Measurements from ENCODE around the gene NR2F6.

DNA sequence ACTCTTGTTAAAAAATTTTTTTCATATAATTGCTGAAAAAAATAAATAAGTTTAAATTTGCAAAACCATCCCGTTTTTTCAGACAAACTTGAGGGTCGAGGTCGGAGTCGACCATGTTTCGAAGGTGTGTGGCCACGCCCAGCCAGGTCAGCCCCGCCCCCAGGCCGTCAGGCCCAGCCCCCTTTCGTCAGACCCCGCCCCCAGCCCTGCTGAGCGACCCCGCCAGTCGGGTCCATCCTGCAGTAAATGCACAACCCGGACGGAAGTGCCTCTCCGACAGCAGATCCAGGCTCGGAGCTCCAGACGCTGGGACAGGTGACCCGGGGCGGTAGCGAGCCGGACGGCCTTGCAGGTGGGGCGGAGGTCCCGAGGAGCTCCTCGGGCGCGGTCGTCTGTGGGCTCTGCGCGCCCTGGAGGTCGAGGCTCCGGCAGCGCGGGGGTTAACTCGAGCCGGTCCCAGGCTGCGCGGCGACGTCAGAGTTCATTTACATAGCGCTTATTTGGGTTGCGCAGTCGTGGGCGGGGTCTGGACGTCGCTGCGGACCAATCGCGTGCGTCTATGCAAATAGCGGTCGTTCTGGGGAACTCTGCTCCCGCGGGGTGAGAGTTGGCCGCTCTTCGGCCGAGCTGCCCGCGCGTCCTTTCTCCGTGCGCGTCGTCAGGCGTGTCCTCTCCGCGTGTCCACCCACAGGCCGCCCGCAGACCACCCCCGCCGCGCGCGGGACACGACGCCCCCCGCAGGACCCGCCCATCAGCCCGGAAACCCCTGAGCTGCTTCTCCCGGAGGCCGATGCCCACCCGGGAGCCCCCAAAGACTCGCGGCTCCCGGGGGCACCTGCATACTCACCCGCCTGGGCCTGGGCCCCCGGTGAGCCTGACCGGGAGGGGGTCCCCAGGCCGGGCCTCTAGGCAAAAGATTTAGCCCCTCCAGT is 19.5 kb downstream of the NR2F6 start, which contains the start of gene OCEL1:
- TF ChIP-seq, protein P1, sequence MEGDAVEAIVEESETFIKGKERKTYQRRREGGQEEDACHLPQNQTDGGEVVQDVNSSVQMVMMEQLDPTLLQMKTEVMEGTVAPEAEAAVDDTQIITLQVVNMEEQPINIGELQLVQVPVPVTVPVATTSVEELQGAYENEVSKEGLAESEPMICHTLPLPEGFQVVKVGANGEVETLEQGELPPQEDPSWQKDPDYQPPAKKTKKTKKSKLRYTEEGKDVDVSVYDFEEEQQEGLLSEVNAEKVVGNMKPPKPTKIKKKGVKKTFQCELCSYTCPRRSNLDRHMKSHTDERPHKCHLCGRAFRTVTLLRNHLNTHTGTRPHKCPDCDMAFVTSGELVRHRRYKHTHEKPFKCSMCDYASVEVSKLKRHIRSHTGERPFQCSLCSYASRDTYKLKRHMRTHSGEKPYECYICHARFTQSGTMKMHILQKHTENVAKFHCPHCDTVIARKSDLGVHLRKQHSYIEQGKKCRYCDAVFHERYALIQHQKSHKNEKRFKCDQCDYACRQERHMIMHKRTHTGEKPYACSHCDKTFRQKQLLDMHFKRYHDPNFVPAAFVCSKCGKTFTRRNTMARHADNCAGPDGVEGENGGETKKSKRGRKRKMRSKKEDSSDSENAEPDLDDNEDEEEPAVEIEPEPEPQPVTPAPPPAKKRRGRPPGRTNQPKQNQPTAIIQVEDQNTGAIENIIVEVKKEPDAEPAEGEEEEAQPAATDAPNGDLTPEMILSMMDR (conservative IDR thresholded peaks at IDR 0.05): no peak
- no peak for TF ChIP-seq EZH2 (IDR thresholded peaks at IDR 0.05; ENCODE audit: low read depth)
